Mesothelial cell of epicardium (in vitro differentiated cells): ENCODE data around the gene KRAS. TPM values are rescaled to one million over a fixed set of nuclear protein-coding genes. Genes with fewer than 3 reads are reported as not detected.

Source experiments
- DNase-seq, 2 experiments: peaks; one replicate each; pipeline ENCODE4 v3.0.0; 2021; ENCODE audit warnings: low spot score in 2 of 2; ENCODE audit not compliant: unreplicated experiment in 2 of 2
- H3K27ac Mint-ChIP-seq: 2 replicates; pipeline ENCODE4 v1.8.0; 2021; ENCODE audit warnings: mixed read lengths
- H3K27me3 Mint-ChIP-seq: 2 replicates; pipeline ENCODE4 v1.8.0; 2021; ENCODE audit warnings: low read depth, mixed read lengths
- H3K36me3 Mint-ChIP-seq: 2 replicates; pipeline ENCODE4 v1.8.0; 2021; ENCODE audit warnings: mixed read lengths
- H3K4me1 Mint-ChIP-seq: 2 replicates; pipeline ENCODE4 v1.8.0; 2021; ENCODE audit warnings: mixed read lengths
- H3K4me3 Mint-ChIP-seq: 2 replicates; pipeline ENCODE4 v1.8.0; 2021; ENCODE audit warnings: mild to moderate bottlenecking, moderate library complexity, mixed read lengths
- H3K9me3 Mint-ChIP-seq: 2 replicates; pipeline ENCODE4 v1.8.0; 2021; ENCODE audit warnings: mixed read lengths
- total RNA-seq: library from RNA; stranded (reverse); gene quantifications from 3 replicates; pipeline ENCODE4 v1.2.1, GENCODE V29; 2021
- TF ChIP-seq, protein P1 (sequence below): fragments of 200-600 bp; sonication (generic); IDR thresholded peaks from one replicate; pipeline ENCODE4 v1.5.0; 2021; ENCODE audit warnings: antibody characterized with exemption; ENCODE audit not compliant: unreplicated experiment

The KRAS gene
- total RNA-seq, 1 donor from 2014 or later = 37.9 TPM

GRCh38 chr12:25187781-25188180 lies 62.9 kb downstream of the KRAS start:
- TF ChIP-seq, protein P1, sequence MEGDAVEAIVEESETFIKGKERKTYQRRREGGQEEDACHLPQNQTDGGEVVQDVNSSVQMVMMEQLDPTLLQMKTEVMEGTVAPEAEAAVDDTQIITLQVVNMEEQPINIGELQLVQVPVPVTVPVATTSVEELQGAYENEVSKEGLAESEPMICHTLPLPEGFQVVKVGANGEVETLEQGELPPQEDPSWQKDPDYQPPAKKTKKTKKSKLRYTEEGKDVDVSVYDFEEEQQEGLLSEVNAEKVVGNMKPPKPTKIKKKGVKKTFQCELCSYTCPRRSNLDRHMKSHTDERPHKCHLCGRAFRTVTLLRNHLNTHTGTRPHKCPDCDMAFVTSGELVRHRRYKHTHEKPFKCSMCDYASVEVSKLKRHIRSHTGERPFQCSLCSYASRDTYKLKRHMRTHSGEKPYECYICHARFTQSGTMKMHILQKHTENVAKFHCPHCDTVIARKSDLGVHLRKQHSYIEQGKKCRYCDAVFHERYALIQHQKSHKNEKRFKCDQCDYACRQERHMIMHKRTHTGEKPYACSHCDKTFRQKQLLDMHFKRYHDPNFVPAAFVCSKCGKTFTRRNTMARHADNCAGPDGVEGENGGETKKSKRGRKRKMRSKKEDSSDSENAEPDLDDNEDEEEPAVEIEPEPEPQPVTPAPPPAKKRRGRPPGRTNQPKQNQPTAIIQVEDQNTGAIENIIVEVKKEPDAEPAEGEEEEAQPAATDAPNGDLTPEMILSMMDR = no peak
- peaks cover 4% of the 10 kb centered on the region for H3K4me1 Mint-ChIP-seq
- DNase-seq = no peak
- H3K4me3 Mint-ChIP-seq = no peak overlapping the region
- H3K9me3 Mint-ChIP-seq = peaks cover 5% of the 10 kb centered on the region
- H3K27me3 Mint-ChIP-seq = no peaks in the 10 kb centered on the region
- no peak overlapping the region for H3K27ac Mint-ChIP-seq
- no peaks in the 10 kb centered on the region for H3K36me3 Mint-ChIP-seq

DNA sequence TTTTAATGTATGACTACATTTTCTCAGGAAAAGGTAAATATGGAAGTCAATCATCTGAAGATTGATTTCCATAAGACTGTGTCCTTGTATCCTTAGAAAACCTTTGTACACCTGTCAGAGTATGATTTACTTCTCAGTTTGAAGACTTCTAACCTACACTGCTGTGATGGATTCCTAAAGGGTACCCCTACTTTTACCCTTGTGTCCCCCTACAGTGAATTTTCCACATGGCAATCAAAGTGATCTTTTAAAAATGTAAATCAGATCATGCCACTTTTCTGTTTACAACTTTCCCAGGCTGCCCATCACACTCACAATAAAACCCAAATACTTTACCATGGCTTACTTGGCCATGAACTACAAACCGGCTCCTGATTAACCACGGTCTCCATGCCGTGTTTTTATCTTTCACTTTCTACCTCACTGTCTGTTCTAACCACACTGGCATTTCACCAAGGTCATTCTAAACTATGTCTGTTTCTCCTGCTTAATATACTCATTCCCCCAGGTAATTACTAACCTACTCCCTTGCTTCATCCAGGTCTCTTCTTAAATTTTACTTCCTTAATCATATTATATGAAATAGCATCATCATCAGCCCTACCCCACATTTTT lies 63.8 kb downstream of the KRAS start:
- Mint-ChIP-seq H3K9me3 (peaks cover 5% of the 10 kb centered on the region), H3K36me3 (no peaks in the 10 kb centered on the region), H3K27me3 (no peaks in the 10 kb centered on the region), H3K27ac (no peak overlapping the region), H3K4me1 (peaks cover 4% of the 10 kb centered on the region), H3K4me3 (no peak overlapping the region)
- no peak for DNase-seq
- TF ChIP-seq, protein P1 = no peak

DNA sequence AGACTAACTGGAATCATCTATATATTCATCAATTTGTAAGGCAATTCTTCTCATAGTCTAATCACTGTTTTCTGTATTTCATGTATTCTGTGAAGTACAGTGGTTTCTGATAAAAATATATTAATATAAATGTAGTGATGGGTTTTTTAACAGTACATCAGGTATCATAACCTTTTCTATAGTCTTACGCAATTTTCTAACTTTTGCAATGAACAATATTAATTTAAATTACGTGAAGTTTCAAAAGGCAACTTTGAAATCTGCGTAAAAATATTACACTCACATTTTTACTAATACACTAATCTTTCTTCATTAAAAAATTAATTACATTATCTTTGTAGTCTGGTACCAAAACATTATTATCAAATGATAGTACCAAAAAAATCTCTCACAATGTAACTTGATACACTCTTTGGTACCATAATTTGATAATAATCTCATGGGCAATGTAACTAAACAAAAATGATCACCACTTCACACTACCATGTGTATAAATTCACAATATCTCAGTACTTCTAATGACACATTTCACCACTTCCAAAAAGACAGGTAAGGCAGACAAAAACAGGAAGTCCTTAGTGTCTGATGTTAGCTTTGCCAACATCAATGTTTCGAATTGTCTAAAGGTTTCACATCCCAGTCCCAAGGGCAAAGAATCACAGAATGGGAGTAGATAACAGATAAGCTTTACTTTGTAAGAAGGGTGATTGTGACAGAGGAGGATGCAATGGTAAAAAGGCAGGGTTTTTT lies 64.5 kb downstream of the KRAS start:
- H3K4me1 Mint-ChIP-seq = peaks cover 4% of the 10 kb centered on the region
- no peak overlapping the region for H3K27ac Mint-ChIP-seq
- H3K27me3 Mint-ChIP-seq = no peaks in the 10 kb centered on the region
- TF ChIP-seq, protein P1 = no peak
- DNase-seq = no peak
- no peak overlapping the region for H3K4me3 Mint-ChIP-seq
- no peaks in the 10 kb centered on the region for H3K36me3 Mint-ChIP-seq
- H3K9me3 Mint-ChIP-seq = peaks cover 5% of the 10 kb centered on the region

GRCh38 chr12:25184132-25184531 lies 66.6 kb downstream of the KRAS start:
- Mint-ChIP-seq H3K36me3 (no peaks in the 10 kb centered on the region), H3K9me3 (peaks cover 12% of the 10 kb centered on the region), H3K4me3 (no peak overlapping the region)

DNA sequence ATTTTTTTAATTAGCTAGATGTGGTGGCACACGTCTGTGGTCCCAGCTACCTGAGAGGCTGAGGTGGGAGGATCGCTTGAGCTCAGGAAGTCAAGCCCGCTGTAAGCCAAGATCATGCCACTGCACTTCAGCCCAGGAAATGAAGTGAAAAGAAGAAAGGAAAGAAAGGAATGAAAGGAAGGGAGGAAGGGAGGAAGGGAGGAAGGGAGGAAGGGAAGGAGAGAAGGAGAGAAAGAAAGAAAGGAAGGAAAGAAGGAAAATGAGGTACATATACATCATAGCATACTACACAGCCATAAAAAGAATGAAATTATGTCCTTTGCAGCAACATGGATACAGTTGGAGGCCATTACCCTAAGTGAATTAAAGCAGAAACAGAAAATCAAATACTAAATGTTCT lies 68.0 kb downstream of the KRAS start:
- Mint-ChIP-seq H3K27me3 (no peaks in the 10 kb centered on the region), H3K9me3 (peaks cover 15% of the 10 kb centered on the region), H3K36me3 (no peaks in the 10 kb centered on the region), H3K4me1 (no peaks in the 10 kb centered on the region), H3K4me3 (no peak overlapping the region), H3K27ac (no peak overlapping the region)
- DNase-seq = no peak
- TF ChIP-seq, protein P1 = no peak

More at GRCh38 chr12:25184132-25184531, 66.6 kb downstream of the KRAS start:
- Mint-ChIP-seq H3K27ac (no peak overlapping the region), H3K27me3 (no peaks in the 10 kb centered on the region), H3K4me1 (peaks cover 4% of the 10 kb centered on the region)
- no peak for DNase-seq
- TF ChIP-seq, protein P1 = no peak
